Peyer's patch (tissue), 4 donors: ENCODE results near the gene CYP4V2. TPM values are rescaled to one million over a fixed set of nuclear protein-coding genes. Genes with fewer than 3 reads are reported as not detected.

Experiments
- DNase-seq, 3 donors: peaks; one replicate each; pipeline ENCODE4 v3.0.0-alpha.2; 2017 to 2019
- H3K27ac ChIP-seq, 4 donors: fragments of 200-600 bp; sonication (generic); one replicate each; pipeline ENCODE4 v1.5.1; 2016 to 2019
- H3K27me3 ChIP-seq, 2 donors: fragments of 200-600 bp; sonication (generic); one replicate each; pipeline ENCODE4 v1.5.1; 2019
- H3K36me3 ChIP-seq, 3 donors: fragments of 200-600 bp; sonication (generic); one replicate each; pipeline ENCODE4 v1.5.1; 2016 to 2019
- H3K4me1 ChIP-seq, 4 donors: fragments of 200-600 bp; sonication (generic); one replicate each; pipeline ENCODE4 v1.5.1; 2016 to 2019
- H3K4me3 ChIP-seq, 4 donors: fragments of 200-600 bp; sonication (generic); 1 replicate in 3 of 4; 2 replicates in 1 of 4; pipeline ENCODE4 v1.5.1; 2016 to 2019; ENCODE audit warnings: mild to moderate bottlenecking in 1 of 4
- H3K9me3 ChIP-seq, 4 donors: fragments of 200-600 bp; sonication (generic); one replicate each; pipeline ENCODE4 v1.5.1; 2016 to 2019; ENCODE audit warnings: mild to moderate bottlenecking in 1 of 4
- POLR2A ChIP-seq, 2 donors: fragments of 450-650 bp; IDR thresholded peaks; one replicate each; pipeline ENCODE4 v1.5.1; 2017; ENCODE audit warnings: antibody characterized with exemption in 2 of 2, mild to moderate bottlenecking in 2 of 2, moderate library complexity in 2 of 2
- total RNA-seq, 4 donors: library from RNA; depleted of rRNA; stranded (reverse); fragments of >200 nt; gene quantifications; one replicate each; pipeline ENCODE4 v1.1.0, GENCODE V29; 2016
- TF ChIP-seq, protein P1 (sequence below), 6 experiments: fragments of 450-650 bp in 4 of 6; fragments of 200-600 bp in 2 of 6; sonication (generic) in 1 of 6; IDR thresholded peaks; one replicate each; pipeline ENCODE4 v1.5.1; 2017 to 2019; ENCODE audit warnings: antibody characterized with exemption in 6 of 6, mild to moderate bottlenecking in 3 of 6, moderate library complexity in 1 of 6

Gene CYP4V2
- total RNA-seq, 4 donors from 2014 or later: 37.1 to 119 (median 94.7) TPM

DNA sequence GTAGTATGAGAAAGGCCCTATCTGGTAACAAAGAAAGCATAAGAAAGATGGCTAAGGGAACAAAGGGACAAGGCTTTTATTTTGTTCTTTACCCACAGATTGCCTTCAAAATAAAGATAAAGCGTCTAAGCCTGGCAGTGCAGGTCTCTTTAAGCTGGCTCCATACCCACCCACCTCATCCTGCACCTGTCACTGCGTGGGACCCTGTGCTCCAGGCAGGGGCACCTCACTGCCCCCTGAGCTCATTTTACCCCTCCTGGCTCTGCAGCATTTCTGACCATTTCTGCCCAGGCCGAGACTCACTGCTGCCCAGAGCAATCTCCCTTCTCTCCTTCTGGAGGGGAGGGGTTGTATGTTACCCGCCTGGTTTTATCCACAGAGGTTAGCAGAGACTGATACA is 1.7 kb upstream of the CYP4V2 start:
- TF ChIP-seq, protein P1, sequence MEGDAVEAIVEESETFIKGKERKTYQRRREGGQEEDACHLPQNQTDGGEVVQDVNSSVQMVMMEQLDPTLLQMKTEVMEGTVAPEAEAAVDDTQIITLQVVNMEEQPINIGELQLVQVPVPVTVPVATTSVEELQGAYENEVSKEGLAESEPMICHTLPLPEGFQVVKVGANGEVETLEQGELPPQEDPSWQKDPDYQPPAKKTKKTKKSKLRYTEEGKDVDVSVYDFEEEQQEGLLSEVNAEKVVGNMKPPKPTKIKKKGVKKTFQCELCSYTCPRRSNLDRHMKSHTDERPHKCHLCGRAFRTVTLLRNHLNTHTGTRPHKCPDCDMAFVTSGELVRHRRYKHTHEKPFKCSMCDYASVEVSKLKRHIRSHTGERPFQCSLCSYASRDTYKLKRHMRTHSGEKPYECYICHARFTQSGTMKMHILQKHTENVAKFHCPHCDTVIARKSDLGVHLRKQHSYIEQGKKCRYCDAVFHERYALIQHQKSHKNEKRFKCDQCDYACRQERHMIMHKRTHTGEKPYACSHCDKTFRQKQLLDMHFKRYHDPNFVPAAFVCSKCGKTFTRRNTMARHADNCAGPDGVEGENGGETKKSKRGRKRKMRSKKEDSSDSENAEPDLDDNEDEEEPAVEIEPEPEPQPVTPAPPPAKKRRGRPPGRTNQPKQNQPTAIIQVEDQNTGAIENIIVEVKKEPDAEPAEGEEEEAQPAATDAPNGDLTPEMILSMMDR (IDR thresholded peaks at IDR 0.05): no peak
- TF ChIP-seq POLR2A (IDR thresholded peaks at IDR 0.05): no peak
- peaks cover 0 to 22% (median 0%) of the 10 kb centered on the region in 4 donors for H3K4me1 ChIP-seq
- peak overlapping the region in 3 of 4 donors; percentile 92 to 99 (median 99) for H3K27ac ChIP-seq
- no peaks in the 10 kb centered on the region for H3K9me3 ChIP-seq
- peak overlapping the region in 1 of 4 donors; percentile 92 for H3K4me3 ChIP-seq
- H3K36me3 ChIP-seq: peaks cover 0 to 4% (median 0%) of the 10 kb centered on the region in 3 donors
- H3K27me3 ChIP-seq: no peaks in the 10 kb centered on the region
- no peak for DNase-seq

DNA sequence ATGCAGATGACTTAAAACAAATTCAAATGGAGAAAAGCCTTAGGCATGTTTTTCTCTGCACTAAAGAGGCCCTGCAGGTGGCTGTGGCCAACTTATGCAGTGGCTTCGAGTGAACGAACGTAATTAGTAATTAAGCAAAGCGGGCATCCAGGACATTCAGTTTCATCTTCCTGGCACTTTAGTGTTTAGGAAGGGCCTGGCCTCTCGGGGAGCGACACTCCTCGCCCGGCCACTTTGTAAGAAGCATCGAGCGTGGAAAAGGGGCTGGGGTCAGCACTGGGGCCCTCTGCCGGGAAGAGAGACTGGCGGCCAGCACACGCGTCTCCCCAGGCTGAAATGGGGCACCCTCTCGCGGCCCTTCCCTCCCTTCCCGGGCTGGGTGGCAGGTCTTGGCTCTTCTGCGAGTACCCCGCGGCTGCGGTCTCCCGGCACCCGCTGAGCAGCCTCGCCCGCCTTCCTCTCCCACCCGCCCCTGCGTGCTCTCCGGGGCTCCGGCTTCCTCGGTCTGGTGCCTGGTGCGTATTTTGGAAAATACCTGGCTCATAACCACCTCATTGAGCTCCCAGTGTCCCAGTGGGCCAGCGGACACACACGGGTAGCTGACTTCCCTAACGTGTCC is 677 bp upstream of the CYP4V2 start:
- peaks cover 0 to 11% (median 0%) of the 10 kb centered on the region in 3 donors for H3K36me3 ChIP-seq
- H3K9me3 ChIP-seq: no peaks in the 10 kb centered on the region
- no peaks in the 10 kb centered on the region for H3K27me3 ChIP-seq
- no peak for TF ChIP-seq POLR2A (IDR thresholded peaks at IDR 0.05)
- TF ChIP-seq, protein P1 (IDR thresholded peaks at IDR 0.05): peak in 1 of 6 experiments; percentile 14
- H3K4me1 ChIP-seq: peaks cover 0 to 22% (median 0%) of the 10 kb centered on the region in 4 donors
- peak overlapping the region; percentile 85 to 99 (median 96) for H3K27ac ChIP-seq
- peak in 1 of 3 donors; percentile 43 for DNase-seq
- peak overlapping the region; percentile 77 to 92 (median 82) for H3K4me3 ChIP-seq

DNA sequence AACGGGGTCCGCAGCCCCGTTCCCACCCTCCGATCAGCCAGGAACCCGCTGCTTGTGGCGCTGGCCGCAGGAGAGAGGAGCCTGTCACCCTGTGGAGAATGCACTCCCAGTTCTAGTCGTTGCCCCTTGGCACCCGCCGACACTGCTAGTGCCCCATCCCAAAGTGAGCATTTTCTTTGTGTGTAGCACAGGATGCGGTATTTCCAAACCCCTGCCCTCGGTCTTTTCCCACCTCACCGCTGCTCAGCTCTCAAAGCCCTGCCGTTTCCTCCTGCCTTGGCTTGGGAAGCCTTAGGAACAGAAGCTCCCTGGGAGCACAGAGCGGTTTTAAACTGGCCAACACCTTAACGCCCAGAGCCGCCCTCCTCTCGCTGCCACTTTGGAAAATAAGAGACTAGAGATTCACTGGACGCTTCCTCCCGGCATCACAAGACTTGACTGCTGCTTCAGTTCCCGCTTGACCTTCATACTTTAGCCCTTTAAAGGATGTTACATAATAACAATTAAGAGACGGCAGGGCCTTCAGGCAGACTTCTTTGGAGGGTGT is 772 bp downstream of the CYP4V2 start:
- Histone ChIP-seq H3K4me1 (peaks cover 0 to 22% (median 0%) of the 10 kb centered on the region in 4 donors), H3K27ac (peak overlapping the region; percentile 85 to 99 (median 96)), H3K27me3 (no peaks in the 10 kb centered on the region), H3K4me3 (peak overlapping the region; percentile 77 to 92 (median 82)), H3K9me3 (no peaks in the 10 kb centered on the region), H3K36me3 (peaks cover 0 to 15% (median 0%) of the 10 kb centered on the region in 3 donors)
- TF ChIP-seq POLR2A (IDR thresholded peaks at IDR 0.05): peak; percentile 59 to 66
- TF ChIP-seq, protein P1 (IDR thresholded peaks at IDR 0.05): no peak
- DNase-seq: peak; percentile 35 to 73 (median 72)

DNA sequence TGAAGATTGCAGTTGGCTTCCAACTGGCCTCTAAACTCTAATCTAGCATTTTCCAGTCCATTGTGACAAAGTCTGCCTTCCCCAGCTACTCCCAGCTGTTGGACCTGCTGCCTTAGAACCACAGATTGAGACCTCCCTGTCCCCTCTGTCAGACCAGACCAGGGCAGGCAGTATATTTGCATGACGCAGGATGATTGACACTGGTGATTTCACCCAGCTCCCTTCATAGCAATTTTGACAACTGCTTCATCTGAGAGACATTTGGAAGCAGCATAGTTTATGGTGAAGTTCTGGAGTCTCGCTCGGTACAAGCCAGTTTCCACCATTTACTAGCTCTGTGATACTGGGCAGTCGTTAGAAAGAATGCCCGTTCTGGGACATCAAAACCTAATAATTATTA is 2.5 kb downstream of the CYP4V2 start:
- H3K9me3 ChIP-seq: no peaks in the 10 kb centered on the region
- H3K36me3 ChIP-seq: peaks cover 0 to 22% (median 0%) of the 10 kb centered on the region in 3 donors
- no peak for TF ChIP-seq POLR2A (IDR thresholded peaks at IDR 0.05)
- no peak overlapping the region for H3K27ac ChIP-seq
- H3K4me3 ChIP-seq: no peak overlapping the region
- H3K4me1 ChIP-seq: peaks cover 0 to 22% (median 0%) of the 10 kb centered on the region in 4 donors
- H3K27me3 ChIP-seq: no peaks in the 10 kb centered on the region
- DNase-seq: no peak

DNA sequence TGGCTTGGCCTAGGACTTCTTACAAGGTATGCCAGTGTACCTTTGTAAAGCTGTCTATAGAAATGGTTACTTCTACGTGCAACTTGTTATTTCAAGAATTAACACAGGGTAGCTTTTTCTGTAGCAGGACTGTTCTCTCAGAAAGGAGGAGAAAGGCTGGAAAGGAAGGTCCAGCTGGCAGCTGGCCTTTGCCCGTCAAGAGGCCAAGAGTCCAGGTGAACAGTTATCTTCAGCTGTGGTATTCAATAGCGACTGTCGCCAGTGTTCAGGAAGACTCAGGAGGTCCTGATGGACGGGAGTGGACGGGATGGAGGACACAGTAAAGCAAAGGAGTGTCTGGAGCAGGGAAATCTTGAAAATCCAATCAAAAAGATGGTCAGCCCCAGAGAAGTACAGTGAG is 4.7 kb downstream of the CYP4V2 start:
- DNase-seq: no peak
- no peak for TF ChIP-seq POLR2A (IDR thresholded peaks at IDR 0.05)
- TF ChIP-seq, protein P1 (IDR thresholded peaks at IDR 0.05): no peak
- H3K27me3 ChIP-seq: no peaks in the 10 kb centered on the region
- peaks cover 0 to 22% (median 0%) of the 10 kb centered on the region in 3 donors for H3K36me3 ChIP-seq
- no peak overlapping the region for H3K4me3 ChIP-seq
- no peaks in the 10 kb centered on the region for H3K9me3 ChIP-seq
- no peak overlapping the region for H3K27ac ChIP-seq
- H3K4me1 ChIP-seq: peaks cover 0 to 7% (median 0%) of the 10 kb centered on the region in 4 donors

DNA sequence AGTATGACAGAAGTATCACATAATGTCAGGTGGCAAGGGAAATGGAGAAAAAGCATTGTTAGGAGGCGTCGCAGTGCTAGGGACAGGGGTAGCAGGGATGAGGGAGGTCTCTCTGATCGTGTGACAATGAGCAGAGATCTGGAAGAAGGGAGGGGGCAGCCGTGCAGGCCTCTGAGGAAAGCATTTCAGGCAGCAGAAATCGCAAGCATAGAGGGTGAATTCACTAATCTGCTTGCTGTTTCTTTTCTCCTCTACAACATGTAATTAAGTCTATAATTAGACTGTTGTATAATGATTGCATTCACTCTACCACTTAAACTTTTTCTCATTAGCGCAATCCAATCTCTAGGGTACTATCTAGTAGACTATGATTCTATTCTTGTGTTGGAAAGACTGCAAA is 9.1 kb downstream of the CYP4V2 start:
- H3K4me3 ChIP-seq: no peak overlapping the region
- no peak overlapping the region for H3K27ac ChIP-seq
- TF ChIP-seq, protein P1 (IDR thresholded peaks at IDR 0.05): no peak
- no peak for TF ChIP-seq POLR2A (IDR thresholded peaks at IDR 0.05)
- no peaks in the 10 kb centered on the region for H3K27me3 ChIP-seq
- peaks cover 0 to 12% (median 0%) of the 10 kb centered on the region in 3 donors for H3K36me3 ChIP-seq
- no peak for DNase-seq
- no peaks in the 10 kb centered on the region for H3K4me1 ChIP-seq
- no peaks in the 10 kb centered on the region for H3K9me3 ChIP-seq
